ENCODE data around the gene CARS1.

Gene CARS1

GRCh38 chr11:2992234-2992996 lies 64.8 kb downstream of the CARS1 start, which contains the start of gene NAP1L4:
TSS of gene NAP1L4 (minus strand) at chr11:2992329. CDS start at chr11:2979220, 13,109 bp downstream.
- ATAC-seq (ENCODE audit: low read depth) (peak; percentile 83), DNase-seq (ENCODE audit: low spot score) (peak; percentile 98)
- Histone ChIP-seq H3K4me3 (ENCODE audit: severe bottlenecking) (peak within 1 kb of the TSS; percentile 75), H3K27ac (ENCODE audit: poor library complexity, severe bottlenecking) (peak within 1 kb of the TSS; percentile 77), H3K27me3 (ENCODE audit: insufficient read depth, poor library complexity, severe bottlenecking) (no peaks in the 10 kb centered on the region), H3K36me3 (ENCODE audit: low read depth) (peaks cover 5% of the 10 kb centered on the region; the same call in 1 of the 2 replicates), H3K9me3 (ENCODE audit: severe bottlenecking) (no peaks in the 10 kb centered on the region), H3K4me1 (ENCODE audit: insufficient read depth, poor library complexity, severe bottlenecking) (peaks cover 18% of the 10 kb centered on the region)
- no peak for TF ChIP-seq CTCF (IDR thresholded peaks at IDR 0.05; ENCODE audit: poor library complexity, severe bottlenecking)

GRCh38 chr11:2991452-2992233 lies 65.6 kb downstream of the CARS1 start:
- Histone ChIP-seq H3K4me1 (ENCODE audit: insufficient read depth, poor library complexity, severe bottlenecking) (peaks cover 18% of the 10 kb centered on the region), H3K27me3 (ENCODE audit: insufficient read depth, poor library complexity, severe bottlenecking) (no peaks in the 10 kb centered on the region), H3K36me3 (ENCODE audit: low read depth) (peaks cover 12% of the 10 kb centered on the region; the same call in 1 of the 2 replicates), H3K9me3 (ENCODE audit: severe bottlenecking) (no peaks in the 10 kb centered on the region), H3K27ac (ENCODE audit: poor library complexity, severe bottlenecking) (peak overlapping the region; percentile 77), H3K4me3 (ENCODE audit: severe bottlenecking) (peak overlapping the region; percentile 75)
- no peak for DNase-seq (ENCODE audit: low spot score)
- TF ChIP-seq CTCF (IDR thresholded peaks at IDR 0.05; ENCODE audit: poor library complexity, severe bottlenecking): no peak
- ATAC-seq (ENCODE audit: low read depth): peak; percentile 32

- Histone ChIP-seq H3K9me3 (ENCODE audit: severe bottlenecking) (no peaks in the 10 kb centered on the region), H3K4me1 (ENCODE audit: insufficient read depth, poor library complexity, severe bottlenecking) (peaks cover 18% of the 10 kb centered on the region), H3K27me3 (ENCODE audit: insufficient read depth, poor library complexity, severe bottlenecking) (no peaks in the 10 kb centered on the region), H3K4me3 (ENCODE audit: severe bottlenecking) (peak overlapping the region; percentile 75), H3K27ac (ENCODE audit: poor library complexity, severe bottlenecking) (peak overlapping the region; percentile 77), H3K36me3 (ENCODE audit: low read depth) (peaks cover 12% of the 10 kb centered on the region; the same call in 1 of the 2 replicates)
- no peak for TF ChIP-seq CTCF (IDR thresholded peaks at IDR 0.05; ENCODE audit: poor library complexity, severe bottlenecking)
- DNase-seq (ENCODE audit: low spot score): no peak
- peak; percentile 17; the same call in 1 of the 3 replicates for ATAC-seq (ENCODE audit: low read depth)
Observed at GRCh38 chr11:2990617-2991451, 66.4 kb downstream of the CARS1 start.

GRCh38 chr11:2989551-2989950 lies 67.7 kb downstream of the CARS1 start:
- Histone ChIP-seq H3K27me3 (ENCODE audit: insufficient read depth, poor library complexity, severe bottlenecking) (no peaks in the 10 kb centered on the region), H3K27ac (ENCODE audit: poor library complexity, severe bottlenecking) (no peak overlapping the region), H3K36me3 (ENCODE audit: low read depth) (peaks cover 24% of the 10 kb centered on the region), H3K4me1 (ENCODE audit: insufficient read depth, poor library complexity, severe bottlenecking) (peaks cover 18% of the 10 kb centered on the region), H3K4me3 (ENCODE audit: severe bottlenecking) (peak overlapping the region; percentile 75), H3K9me3 (ENCODE audit: severe bottlenecking) (no peaks in the 10 kb centered on the region)
- no peak for ATAC-seq (ENCODE audit: low read depth)
- DNase-seq (ENCODE audit: low spot score): no peak
- no peak for TF ChIP-seq CTCF (IDR thresholded peaks at IDR 0.05; ENCODE audit: poor library complexity, severe bottlenecking)
